Left ventricle myocardium superior (tissue), 1 donor: ENCODE results near the gene SMPDL3B. TPM values are rescaled to one million over a fixed set of nuclear protein-coding genes. Genes with fewer than 3 reads are reported as not detected.

ENCODE experiments used
- ATAC-seq: fragments of 200-7000 bp; cut with Tn5 transposase; one replicate; pipeline ENCODE4 v1.9.1; 2020; ENCODE audit warnings: mild to moderate bottlenecking, moderate library complexity
- DNase-seq: peaks from one replicate; pipeline ENCODE4 v3.0.0-alpha.2; 2020
- intact Hi-C: fragments of 100-400 bp; cut with micrococcal nuclease; formaldehyde crosslinking; loops from one replicate; pipeline ENCODE4 v1.11.0; 2022
- long read RNA-seq: library from polyadenylated mRNA; unstranded; transcript quantifications from one replicate; pipeline ENCODE4 v2.0.0, GENCODE V29; 2021
- total RNA-seq: library from RNA; stranded (reverse); fragmentation: NEBNext Ultra II Directional; extraction: Animal tissue kit (Norgen Biotek cat#: 25700); gene quantifications from one replicate; pipeline ENCODE4 v1.2.1, GENCODE V29; 2021
- donor health status: DM: no; HTN: yes; CAD: no; lungs with severe emphysema.

The SMPDL3B gene, protein sequence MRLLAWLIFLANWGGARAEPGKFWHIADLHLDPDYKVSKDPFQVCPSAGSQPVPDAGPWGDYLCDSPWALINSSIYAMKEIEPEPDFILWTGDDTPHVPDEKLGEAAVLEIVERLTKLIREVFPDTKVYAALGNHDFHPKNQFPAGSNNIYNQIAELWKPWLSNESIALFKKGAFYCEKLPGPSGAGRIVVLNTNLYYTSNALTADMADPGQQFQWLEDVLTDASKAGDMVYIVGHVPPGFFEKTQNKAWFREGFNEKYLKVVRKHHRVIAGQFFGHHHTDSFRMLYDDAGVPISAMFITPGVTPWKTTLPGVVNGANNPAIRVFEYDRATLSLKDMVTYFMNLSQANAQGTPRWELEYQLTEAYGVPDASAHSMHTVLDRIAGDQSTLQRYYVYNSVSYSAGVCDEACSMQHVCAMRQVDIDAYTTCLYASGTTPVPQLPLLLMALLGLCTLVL
- not detected for total RNA-seq
- long read RNA-seq, partial matches to known transcripts: 1 of 1 reads
- long read RNA-seq, other reads (novel, unspliced or antisense): 0 of 1 reads

DNA sequence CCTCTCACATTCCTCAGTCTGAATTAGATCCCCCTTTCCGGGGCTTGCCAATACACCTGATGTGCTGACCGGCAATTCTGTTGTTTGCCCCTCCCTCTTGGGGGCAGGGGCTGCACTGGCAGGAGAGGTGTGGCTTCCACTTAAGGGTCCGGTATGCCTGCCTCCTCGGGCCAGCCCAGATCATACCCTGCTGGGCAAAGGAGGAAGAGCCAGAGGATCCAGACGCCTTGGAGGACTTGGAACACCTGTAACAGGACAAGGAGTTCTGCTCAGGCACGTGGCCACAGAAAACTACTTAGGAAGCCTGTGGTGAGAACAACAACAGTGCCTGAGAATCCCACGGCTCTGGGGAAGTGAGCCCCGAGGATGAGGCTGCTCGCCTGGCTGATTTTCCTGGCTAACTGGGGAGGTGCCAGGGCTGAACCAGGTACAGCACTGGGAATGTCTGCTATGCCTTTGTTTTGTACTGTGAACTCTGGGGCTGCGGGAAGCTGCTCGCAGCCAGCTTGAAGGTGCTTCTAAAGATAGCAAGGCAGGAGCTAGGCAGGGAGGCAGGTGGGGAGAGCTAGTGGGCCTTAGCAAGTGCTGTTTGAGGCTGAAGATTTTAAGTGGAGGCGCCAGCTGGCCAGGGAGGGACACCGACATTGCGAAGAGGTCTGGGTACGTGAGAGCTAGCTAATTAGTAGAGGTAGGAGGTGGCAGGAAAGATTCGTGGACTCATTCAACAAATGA lies at the start of gene SMPDL3B:
Gene SMPDL3B (plus strand): TSS at position 183 of the 732 bp plus-strand sequence. CDS start 184 bp downstream, at position 367.
- no peak for ATAC-seq
- no peak for DNase-seq
- intact Hi-C loops: no loop called here

DNA sequence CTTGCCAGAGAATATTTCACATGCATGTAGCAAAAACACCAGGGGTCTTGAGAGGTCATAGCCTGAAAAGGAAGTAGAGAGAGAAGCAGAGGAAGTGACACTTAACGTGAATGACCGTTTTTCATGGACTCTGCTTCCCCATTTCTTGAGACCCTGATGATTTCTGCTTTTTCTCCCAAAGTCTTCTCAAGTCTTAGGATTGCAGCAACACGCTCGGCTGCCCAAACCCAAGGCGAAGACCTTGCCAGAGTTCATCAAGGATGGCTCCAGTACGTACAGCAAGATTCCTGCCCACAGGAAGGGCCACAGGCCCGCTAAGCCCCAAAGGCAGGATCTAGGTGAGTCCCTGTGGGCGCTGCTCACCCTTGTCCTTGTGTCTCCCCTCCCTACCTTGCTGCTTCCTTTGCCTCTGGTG lies 49.7 kb upstream of the SMPDL3B start:
- no peak for DNase-seq
- peak; percentile 62 for ATAC-seq
- intact Hi-C loops: no loop called here

DNA sequence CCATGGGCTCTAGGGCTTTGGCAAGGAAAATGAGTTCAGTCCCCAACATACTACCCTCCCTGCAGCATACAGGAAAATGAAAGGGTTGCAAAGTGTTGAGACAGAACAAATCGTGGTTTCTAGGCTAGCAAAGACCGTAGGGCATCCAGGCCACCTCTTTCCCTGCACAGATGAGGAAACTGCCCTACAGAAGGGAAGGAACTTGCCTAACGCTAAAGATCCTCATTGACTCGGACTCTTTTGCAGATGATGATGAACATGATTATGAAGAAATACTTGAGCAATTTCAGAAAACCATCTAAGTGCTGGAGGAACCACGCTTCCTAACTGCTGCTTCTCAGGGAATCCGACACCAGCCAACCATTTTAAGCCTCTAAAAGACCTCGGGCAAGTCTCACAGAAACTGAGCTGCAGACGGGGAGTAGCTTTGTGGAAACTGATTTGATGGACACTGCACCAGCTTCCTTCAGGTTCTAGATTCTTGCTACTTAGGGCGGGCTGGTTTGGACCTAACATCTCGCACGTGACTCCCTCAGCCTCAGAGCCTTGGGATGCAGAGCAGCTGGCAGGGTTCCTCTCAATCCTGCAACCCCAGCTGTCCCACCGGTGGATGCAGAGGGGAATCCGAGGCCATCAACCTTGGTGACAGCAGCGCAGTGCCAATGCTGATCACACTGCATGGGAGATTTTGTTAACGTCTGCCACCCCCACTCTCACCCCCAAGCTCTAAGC lies 49.0 kb upstream of the SMPDL3B start:
- no peak for DNase-seq

DNA sequence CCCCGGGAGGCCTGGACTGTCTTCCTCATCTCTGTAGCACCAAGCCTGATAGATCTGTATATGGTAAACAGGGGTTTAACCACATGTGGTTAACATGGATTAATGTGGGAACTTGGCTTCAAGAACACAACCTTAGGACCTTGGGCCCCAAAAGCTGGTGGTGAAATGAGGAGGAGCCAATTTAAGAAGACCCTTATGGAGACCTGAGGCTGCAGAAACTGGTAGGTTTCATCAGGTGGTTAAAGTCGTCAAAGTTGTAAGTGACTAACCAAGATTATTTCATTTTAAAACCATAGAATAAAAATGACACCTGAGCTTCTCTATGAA lies 48.5 kb upstream of the SMPDL3B start:
- intact Hi-C loops: no loop called here
- DNase-seq: no peak
- ATAC-seq: no peak

More for the DNA sequence above, 49.0 kb upstream of the SMPDL3B start:
- intact Hi-C loops: no loop called here
- ATAC-seq: peak; percentile 71

DNA sequence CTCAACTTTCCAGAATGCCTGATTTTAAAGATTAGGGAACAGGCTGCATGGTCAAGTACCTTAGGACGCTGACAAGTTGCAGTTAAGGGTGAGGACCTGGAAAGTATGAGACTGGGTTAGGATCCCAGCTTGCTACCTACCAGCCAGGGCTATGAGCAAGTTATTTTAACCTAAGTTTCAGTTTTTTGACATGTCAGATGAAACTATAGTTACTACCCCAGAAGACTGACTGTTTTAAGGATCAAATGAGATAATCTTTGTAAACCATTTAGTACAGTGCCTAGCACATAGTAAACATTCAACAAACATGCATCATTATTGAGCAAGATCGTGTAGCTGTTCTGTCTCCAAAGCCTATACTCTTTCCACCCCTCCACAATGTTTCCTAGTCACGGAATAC lies 48.1 kb upstream of the SMPDL3B start:
- intact Hi-C loops: no loop called here
- DNase-seq: no peak
- ATAC-seq: no peak

DNA sequence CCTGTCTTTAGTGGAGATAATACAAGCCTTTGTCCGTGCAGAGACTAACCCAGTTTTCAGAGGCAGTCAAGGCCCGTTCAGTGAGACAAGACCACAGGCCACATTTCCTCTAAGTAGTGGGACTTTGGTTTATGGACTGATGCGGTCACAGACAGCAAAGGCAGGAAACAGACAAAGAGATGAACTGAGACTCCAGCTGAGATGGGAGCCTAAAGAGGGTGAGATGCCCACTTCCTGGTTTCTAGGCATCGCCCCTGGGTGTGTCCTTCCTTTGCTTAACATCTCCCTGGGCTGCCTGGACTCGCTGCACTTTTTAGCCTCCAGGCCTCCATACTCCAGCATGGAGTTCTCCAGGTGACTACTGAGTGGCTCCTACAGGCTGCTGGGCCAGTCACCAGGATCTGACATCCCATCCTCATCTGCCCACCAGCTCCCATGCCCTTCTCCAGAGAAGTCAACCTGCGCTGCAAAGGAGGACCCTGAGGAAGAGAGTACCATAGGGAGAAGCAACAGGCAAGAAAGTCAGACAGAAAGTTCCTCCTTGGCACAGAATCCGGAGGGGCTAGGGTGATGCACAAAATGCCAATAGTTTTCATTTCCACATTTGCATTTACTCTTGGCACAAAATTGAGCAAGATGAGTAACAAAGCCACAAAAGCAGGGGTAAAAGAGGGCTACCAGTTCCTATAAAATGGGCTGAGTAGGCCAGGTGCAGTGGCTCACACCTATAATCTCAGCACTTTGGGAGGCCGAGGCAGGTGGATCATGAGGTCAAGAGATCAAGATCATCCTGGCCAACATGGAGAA lies 47.4 kb upstream of the SMPDL3B start:
- intact Hi-C loops: no loop called here
- ATAC-seq (peak; percentile 23), DNase-seq (no peak)

DNA sequence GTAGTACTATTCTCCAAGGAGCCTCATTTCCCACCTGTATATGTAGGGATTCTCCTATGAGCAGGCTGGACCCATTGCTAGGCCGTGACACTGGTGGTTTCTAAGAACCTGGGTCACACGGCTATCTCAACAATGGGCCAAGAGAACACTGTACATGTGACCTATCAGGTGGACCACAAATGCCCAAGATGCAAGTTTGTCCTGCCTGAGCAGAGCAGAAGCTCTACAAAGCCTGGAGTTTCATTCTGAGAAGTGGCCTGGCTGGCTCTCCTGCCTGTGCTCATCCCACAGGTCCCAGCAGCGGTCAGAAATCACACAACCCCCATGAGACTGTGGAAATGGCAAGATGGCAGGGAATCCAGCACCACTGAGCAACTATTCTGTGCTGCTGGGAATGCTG lies 45.3 kb upstream of the SMPDL3B start:
- DNase-seq (no peak), ATAC-seq (no peak)
- intact Hi-C loops: no loop called here

DNA sequence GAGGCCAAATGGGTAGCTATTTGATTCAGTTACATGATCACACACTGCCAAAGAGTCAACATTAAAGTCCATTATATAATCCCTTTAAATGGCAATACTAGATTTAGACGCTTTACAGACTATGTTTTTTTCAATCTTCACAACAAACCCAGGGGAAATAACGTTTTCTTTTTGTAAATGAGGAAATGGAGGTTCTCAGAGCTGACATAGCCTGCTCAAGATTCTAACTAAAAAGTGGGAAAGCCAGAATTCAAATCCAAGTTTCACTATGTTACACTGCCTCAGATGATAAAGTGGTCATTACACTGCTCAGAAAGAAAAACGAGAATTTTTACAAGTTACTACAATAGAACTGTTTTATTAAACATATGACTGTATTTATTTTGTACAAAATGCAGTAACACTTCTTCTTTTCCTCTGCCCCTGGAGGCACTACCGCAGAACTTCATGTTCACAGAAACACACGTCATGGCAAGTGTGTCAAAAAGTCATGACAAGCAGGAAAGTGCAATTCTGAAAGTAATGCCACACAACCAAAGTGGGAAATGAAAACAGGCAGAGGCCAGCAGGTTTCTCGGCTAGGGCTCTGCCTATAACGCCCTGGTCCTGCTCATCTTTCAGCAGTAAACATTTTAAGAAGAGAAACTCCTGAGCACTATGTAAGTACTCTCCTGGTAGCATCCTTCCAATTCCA lies 43.5 kb upstream of the SMPDL3B start:
- no peak for DNase-seq
- intact Hi-C loops: no loop called here

DNA sequence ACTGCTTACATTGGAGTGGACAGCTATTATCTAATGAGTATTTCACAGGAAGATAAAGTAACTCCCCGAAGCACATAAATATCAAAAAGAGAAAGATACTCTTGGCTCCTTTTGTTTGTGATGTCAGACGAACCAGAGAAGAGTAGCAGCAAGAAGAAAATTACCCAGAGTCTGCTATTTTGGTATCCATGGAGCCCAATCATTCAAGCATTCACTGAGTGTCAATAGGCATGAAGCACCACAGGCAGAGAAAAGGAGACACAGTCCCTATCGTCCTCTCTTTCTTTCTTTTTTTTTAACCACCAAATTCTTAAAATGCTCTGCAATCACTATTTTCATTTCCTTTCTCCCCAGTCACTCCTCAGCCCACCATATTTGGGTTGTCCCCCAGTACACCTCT lies 40.3 kb upstream of the SMPDL3B start:
- intact Hi-C loops: no loop called here
- ATAC-seq (no peak), DNase-seq (no peak)

More for the DNA sequence above, 43.5 kb upstream of the SMPDL3B start:
- peak; percentile 58 for ATAC-seq

DNA sequence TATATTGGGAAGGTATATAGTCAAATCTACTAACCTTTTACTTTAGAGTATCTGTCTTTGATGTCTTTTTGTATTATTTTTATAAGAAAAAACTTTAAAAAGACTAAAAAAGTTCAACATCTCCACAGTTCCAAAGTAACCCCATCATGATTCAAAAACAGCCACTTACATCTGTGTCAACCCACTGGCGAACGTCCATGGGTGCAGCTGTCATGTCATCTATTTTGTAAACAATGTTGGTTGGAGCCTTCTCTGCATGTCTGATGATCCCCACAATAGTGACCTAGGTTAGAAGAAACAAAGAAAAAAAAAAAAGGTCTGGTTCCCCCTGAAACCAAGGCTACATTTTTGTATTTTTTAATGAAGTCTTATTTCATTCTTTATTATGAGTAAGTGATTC lies 28.0 kb upstream of the SMPDL3B start:
- DNase-seq: no peak
- no peak for ATAC-seq
- intact Hi-C loops: no loop called here

DNA sequence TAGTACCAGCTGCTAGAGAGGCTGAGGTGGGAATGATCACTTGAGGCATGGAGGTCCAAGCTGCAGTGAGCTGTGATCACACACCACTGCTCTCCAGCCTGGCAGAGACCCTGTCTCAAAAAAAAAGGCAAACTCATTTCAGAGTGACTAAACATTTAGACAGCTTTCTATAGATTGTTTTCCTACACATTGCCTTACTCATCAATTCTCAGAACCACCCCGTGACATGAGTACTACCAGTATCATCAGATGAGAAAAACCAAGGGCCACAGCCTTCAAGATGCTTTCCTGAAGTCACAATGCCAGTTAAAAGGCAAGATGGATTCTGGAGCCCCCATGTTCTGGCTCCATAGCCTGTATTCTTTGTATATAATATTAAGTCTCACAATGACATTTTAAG lies 22.4 kb upstream of the SMPDL3B start:
- DNase-seq: no peak
- no peak for ATAC-seq
- intact Hi-C loops: no loop called here

DNA sequence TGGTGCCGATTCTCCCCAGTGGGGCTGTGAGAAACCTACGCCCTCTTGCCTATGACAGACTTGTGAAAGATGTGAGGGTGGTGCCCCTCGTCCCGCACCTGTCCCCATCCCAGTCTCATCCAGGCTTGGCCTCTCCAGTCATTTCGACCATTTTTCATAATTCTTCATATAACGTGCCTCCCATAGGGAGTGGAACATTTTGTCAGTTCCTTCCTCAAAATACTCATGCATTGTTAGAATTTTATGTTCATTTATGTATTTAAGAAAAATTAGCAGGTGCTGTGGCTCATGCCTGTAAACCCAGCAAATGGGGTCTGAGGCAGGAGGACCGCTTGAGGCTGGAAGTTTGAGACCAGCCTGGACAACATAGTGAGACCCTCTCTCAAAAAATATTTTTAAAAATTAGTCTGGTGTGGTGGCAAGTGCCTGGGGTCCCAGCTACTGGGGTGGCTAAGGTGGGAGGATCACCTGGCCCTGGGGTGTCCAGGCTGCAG lies 19.7 kb upstream of the SMPDL3B start:
- intact Hi-C loops: no loop called here
- DNase-seq (no peak), ATAC-seq (no peak)

DNA sequence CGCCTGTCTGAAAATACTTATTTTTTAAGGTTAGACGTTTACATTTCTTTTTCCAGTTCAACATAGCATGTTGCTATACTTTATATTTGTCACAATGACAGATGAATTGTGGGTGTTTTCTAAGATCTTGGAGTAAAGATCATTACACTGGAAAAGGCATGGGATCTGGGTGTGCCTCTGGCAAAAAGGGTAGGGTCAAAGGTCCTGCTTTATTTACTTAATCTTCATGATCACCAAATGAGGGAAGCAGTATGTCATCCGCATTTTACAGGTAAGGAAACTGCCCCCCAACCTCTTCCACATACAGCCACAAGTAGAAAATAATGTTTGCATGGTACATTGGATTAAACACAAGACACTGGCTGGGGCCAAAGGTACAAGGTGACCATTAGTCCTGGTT lies 12.5 kb upstream of the SMPDL3B start:
- DNase-seq: no peak
- intact Hi-C loops: no loop called here
- ATAC-seq: no peak

DNA sequence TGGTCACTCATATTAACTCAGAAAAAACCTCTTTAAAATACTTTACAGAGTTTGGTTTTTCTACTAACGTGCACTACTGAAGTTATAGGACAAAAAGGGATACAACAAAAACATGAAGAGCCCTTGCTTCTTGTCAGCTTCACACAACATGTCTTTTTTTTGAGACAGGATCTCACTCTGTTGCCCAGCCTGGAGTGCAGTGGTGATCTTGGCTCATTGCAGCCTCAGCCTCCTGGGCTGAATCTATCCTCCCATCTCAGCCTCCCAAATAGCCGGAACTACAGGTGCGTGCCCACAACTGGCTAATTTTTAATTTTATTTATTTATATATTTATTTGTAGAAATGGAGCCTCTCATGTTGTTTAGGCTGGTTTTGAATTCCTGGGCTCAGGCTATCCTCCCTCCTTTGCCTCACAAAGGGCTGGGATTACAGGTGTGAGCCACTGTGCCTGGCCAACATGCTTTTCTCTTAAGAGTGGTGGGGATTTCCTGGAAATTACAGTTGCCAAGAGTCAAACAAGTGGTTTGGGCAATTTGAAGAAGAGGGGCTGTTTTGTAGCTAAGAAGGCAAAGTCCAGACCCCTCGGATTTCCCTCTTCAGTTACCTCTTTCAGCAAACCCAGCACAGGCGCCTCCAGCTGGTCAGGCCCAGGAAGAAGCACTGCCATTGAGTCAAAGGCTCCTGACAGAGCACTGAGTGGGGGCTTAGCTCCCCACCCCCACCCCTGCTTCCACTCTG lies 6.4 kb upstream of the SMPDL3B start:
- ATAC-seq (no peak), DNase-seq (no peak)
- intact Hi-C loops: no loop called here

DNA sequence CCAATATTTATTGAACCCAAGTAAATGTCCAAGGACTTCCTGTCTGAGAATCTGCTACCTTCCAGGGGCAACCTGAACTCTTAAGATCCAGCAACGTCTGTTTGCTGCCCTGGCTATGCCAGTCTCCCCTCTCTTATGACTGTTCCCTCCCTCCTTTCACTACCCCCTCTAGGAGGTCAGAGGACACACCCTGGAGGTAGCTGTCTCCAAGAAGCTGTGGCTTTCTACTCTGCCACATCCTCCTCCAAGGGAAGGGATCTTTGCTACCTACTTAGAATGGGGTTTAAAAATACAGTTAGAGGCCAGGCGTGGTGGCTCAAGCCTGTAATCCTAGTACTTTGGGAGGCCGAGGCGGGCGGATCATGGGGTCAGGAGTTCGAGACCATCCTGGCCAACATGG lies 3.6 kb upstream of the SMPDL3B start:
- no peak for ATAC-seq
- intact Hi-C loops: no loop called here
- DNase-seq: no peak

DNA sequence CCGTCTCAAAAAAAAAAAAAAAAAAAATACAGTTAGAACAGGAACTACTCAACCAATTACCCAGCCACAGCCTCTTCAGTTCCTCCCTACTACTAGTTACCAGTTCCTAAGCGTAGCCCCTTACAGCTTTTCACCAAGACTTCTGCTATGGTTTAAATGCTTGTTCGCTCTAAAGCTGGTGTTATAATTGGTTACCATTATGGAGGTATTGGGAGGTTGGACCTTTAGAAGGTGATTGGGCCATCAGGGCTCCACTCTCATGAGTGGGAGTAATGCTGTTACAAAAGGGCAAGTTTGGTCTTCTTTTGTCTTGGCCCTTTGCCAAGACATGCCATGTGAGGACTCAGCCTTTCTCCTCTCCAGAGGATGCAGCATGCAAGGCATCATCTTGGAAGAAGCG lies 3.0 kb upstream of the SMPDL3B start:
- ATAC-seq: no peak
- intact Hi-C loops: no loop called here
- DNase-seq: no peak

DNA sequence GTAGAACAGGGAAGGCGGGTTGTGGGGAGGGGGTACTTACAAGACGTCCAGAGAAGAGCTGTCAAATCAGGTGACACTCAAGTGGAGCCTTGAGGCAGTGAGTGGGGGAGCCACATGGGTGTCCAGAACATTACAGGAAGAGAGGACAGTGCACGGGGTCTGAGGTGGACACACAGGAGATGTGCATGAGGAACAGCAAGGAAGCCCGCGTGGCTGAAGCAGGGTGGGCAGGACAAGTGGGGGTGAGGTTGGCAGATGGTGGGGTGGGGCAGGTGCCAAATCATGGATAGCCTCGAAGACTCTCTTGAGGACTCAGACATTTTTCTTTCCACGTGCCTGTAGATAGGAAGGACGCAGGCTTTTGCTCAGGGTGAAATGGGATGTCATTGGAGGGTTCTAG lies 921 bp downstream of the SMPDL3B start:
- DNase-seq: no peak
- intact Hi-C loops: no loop called here
- ATAC-seq: no peak

DNA sequence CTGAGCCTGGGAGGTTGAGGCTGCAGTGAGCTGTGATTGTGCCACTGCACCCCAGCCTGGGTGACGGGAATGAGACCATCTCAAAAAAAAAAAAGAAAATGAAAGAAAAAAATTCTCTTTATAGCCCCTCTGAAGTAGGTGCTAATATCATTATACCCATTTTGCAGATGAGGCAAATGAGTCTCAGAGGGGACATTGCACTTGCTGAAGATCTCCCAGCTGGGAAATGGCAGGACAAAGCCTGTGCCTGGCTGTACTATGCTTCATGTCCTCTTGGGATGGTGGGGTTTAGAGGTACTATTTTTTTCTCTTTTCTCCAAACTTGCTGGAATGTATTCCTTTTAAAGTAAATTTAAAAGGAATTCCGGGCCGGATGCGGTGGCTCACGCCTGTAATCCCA lies 1.6 kb downstream of the SMPDL3B start:
- intact Hi-C loops: no loop called here
- no peak for DNase-seq
- no peak for ATAC-seq
